Heart left ventricle (tissue), 16 donors: ENCODE results near the gene C1orf167. TPM values are rescaled to one million over a fixed set of nuclear protein-coding genes. Genes with fewer than 3 reads are reported as not detected.

Experiments used
- ATAC-seq, 4 donors: fragments of 200-7000 bp; cut with Tn5 transposase; one replicate each; pipeline ENCODE4 v1.9.1; 2020 to 2022; ENCODE audit warnings: moderate library complexity in 4 of 4, mild to moderate bottlenecking in 3 of 4, moderate number of reproducible peaks in 1 of 4
- DNase-seq, 5 donors: peaks; one replicate each; pipeline ENCODE4 v3.0.0-alpha.2; 2020
- H3K27ac ChIP-seq, 12 donors: fragments of 200-600 bp; sonication (generic) in 4 of 12; one replicate each; pipeline versions ENCODE4 v1.5.0 to v1.8.0; 2016 to 2022; ENCODE audit warnings: mild to moderate bottlenecking in 2 of 12
- H3K27me3 ChIP-seq, 9 donors: fragments of 200-600 bp; sonication (generic) in 2 of 9; one replicate each; pipeline versions ENCODE4 v1.5.1 to v1.8.0; 2016 to 2022; ENCODE audit warnings: mild to moderate bottlenecking in 3 of 9
- H3K36me3 ChIP-seq, 9 donors: fragments of 200-600 bp; sonication (generic) in 2 of 9; one replicate each; pipeline versions ENCODE4 v1.5.0 to v1.8.0; 2018 to 2022; ENCODE audit warnings: mild to moderate bottlenecking in 2 of 9
- H3K4me1 ChIP-seq, 12 donors: fragments of 200-600 bp; sonication (generic) in 4 of 12; one replicate each; pipeline versions ENCODE4 v1.5.0 to v1.8.0; 2016 to 2022; ENCODE audit warnings: mild to moderate bottlenecking in 3 of 12
- H3K4me3 ChIP-seq, 12 donors: fragments of 200-600 bp; sonication (generic) in 4 of 12; one replicate each; pipeline versions ENCODE4 v1.5.0 to v1.8.0; 2017 to 2022; ENCODE audit warnings: mild to moderate bottlenecking in 9 of 12, moderate library complexity in 4 of 12
- H3K9me3 ChIP-seq, 12 donors: fragments of 200-600 bp; sonication (generic) in 4 of 12; one replicate each; pipeline versions ENCODE4 v1.5.0 to v1.8.0; 2016 to 2022; ENCODE audit warnings: mild to moderate bottlenecking in 1 of 12
- POLR2A ChIP-seq, 2 donors: fragments of 450-650 bp; IDR thresholded peaks; one replicate each; pipeline ENCODE4 v1.6.1; 2017; ENCODE audit warnings: antibody characterized with exemption in 2 of 2, mild to moderate bottlenecking in 2 of 2, moderate library complexity in 2 of 2
- WGBS, 4 donors: extraction: QIAGEN DNeasy Blood & Tissue Kit in 2 of 4; methylation state at CpG; one replicate each; pipeline versions ENCODE4 v1.1.5 to v1.1.7; 2013 to 2018; 5-methylcytosine and 5-hydroxymethylcytosine counted together
- intact Hi-C, 10 donors: fragments of 100-400 bp; cut with DNase I; formaldehyde crosslinking; loops; one replicate each; pipeline versions ENCODE4 v1.11.1 to v1.14.2; 2022
- polyA plus RNA-seq, 2 donors: library from polyadenylated mRNA; stranded (reverse); fragments of 200-250 nt; gene quantifications; one replicate each; pipeline ENCODE4 v1.2.3, GENCODE V29; 2013
- total RNA-seq, 9 donors: library from RNA; depleted of rRNA in 2 of 9; stranded (reverse); fragments of >200 nt in 2 of 9; fragmentation: NEBNext Ultra II Directional in 3 of 9; extraction: Animal tissue kit (Norgen Biotek cat#: 25700) in 3 of 9; gene quantifications; one replicate each; pipeline versions ENCODE4 v1.1.0 to v1.2.4, GENCODE V29; 2016 to 2023
- TF ChIP-seq, protein P1 (sequence below), 12 donors: fragments of 200-600 bp; sonication (generic) in 4 of 12; IDR thresholded peaks; one replicate each; pipeline versions ENCODE4 v1.5.0 to v1.8.0; 2018 to 2022; ENCODE audit warnings: antibody characterized with exemption in 12 of 12, mild to moderate bottlenecking in 5 of 12
- donor health status: ischemic (EF 13 %, LVEDD 7.1; RV severe dilation, severe dysfunction).
- donor health status: healthy with polysubstance abuse.
- donor health status: DM: no; HTN: yes; CAD: no.
- donor health status: DM: no; HTN: no; CAD: no.
- donor health status: ischemic (EF 25% LVEDD 6.9; RV normal size, moderate dysfunction).
- donor health status: ischemic (EF 25% LVEDD 5.7; RV mildly dilated, moderate dysfunction).
- donor health status: healthy.
- donor health status: DM: yes; HTN: yes; CAD: no.
- donor health status: ischemic (EF 35%, LVEDD 5.7; RV mildly dilated, moderate dysfunction).
- donor health status: nonischemic (EF 11% LVEDD 7.7; RV severe dilation, severe dysfunction).
- donor health status: DM: yes; HTN: yes; CAD: no.
- donor health status: PGD.
- donor health status: ischemic (EF 29% LVEDD 5.4; RV normal size, mild dysfunction).
- donor health status: nonischemic (EF 23%, LVEDD 6.1; RV moderate dilation, normal function).

C1orf167 gene
- total and polyA plus RNA-seq, 11 donors, result 1.5 to 7.6 (median 3.8) TPM

DNA sequence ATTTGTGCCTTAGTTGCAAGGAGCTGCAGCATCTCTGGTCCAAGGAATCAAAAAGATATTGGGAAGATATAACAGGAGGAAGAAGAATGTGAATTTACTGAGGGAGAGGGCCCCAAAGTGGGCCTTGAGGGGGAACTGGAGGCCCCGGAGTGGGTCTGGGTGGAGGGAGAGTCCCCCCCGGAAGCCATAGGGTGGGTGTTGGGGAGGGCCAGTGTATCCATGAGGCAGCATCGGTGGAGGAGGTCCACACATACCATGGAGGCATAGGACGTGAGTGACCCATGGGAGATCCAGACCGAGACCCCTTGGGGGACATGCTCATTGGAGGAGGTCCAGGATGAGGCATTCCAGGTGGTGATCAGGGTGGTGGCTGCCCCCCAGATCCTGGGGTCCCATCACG lies 708 bp upstream of the C1orf167 start:
- H3K27me3 ChIP-seq, result peaks cover 6 to 21% (median 14%) of the 10 kb centered on the region in 9 donors
- no peak for ATAC-seq

DNA sequence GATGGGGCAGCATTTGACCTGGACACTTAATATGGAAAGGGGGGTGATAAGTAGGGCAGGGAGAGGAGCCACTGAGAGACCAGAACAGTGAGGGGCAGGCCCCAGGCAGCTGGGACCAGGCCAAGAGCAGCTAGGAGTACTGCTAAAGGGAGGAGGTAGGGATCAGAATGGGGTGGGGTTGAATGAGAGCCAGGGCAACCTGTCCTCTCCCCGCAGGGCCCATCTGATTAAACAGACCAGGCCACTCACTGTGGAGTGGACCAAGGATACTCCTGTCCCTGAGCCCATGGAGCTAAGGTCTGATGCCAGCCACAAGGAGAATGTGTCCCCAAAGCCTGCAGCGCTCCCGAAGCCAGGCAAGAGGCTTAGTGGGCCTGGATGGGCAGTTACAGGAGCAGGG lies 2.1 kb downstream of the C1orf167 start:
- TF ChIP-seq, protein P1, sequence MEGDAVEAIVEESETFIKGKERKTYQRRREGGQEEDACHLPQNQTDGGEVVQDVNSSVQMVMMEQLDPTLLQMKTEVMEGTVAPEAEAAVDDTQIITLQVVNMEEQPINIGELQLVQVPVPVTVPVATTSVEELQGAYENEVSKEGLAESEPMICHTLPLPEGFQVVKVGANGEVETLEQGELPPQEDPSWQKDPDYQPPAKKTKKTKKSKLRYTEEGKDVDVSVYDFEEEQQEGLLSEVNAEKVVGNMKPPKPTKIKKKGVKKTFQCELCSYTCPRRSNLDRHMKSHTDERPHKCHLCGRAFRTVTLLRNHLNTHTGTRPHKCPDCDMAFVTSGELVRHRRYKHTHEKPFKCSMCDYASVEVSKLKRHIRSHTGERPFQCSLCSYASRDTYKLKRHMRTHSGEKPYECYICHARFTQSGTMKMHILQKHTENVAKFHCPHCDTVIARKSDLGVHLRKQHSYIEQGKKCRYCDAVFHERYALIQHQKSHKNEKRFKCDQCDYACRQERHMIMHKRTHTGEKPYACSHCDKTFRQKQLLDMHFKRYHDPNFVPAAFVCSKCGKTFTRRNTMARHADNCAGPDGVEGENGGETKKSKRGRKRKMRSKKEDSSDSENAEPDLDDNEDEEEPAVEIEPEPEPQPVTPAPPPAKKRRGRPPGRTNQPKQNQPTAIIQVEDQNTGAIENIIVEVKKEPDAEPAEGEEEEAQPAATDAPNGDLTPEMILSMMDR (IDR thresholded peaks at IDR 0.05), result no peak
- no peak for TF ChIP-seq POLR2A (IDR thresholded peaks at IDR 0.05)

More for the DNA sequence above, 708 bp upstream of the C1orf167 start:
- TF ChIP-seq, protein P1 (IDR thresholded peaks at IDR 0.05), result no peak
- no peak for TF ChIP-seq POLR2A (IDR thresholded peaks at IDR 0.05)
- DNase-seq, result no peak
- intact Hi-C loops, result no loop called here
- 81 to 92% (median 85%) methylated on average over 3 to 6 of the region's 6 CpGs for WGBS, 4 donors
- no peak overlapping the region for H3K27ac ChIP-seq
- no peak overlapping the region for H3K4me3 ChIP-seq
- H3K9me3 ChIP-seq, result no peaks in the 10 kb centered on the region
- H3K36me3 ChIP-seq, result no peaks in the 10 kb centered on the region
- peaks cover 0 to 6% (median 0%) of the 10 kb centered on the region in 12 donors for H3K4me1 ChIP-seq

DNA sequence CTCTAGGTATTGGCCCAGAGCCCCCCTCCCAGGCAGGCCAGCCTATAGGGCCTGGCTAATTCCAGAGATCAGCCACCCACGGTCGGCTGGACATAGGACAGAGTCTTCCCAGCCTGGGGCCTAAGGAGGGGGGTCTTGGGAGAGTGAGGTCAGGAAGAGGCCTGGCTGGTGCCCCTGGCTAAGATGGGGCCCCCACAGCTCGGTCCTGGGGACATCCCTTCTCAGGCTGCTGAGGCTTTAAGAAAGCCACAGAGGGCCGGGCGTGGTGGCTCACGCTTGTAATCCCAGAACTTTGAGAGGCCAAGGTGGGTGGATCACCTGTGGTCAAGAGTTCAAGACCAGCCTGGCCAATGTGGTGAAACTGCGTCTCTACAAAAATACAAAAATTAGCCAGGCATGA lies 2.5 kb downstream of the C1orf167 start:
- no peak overlapping the region for H3K4me3 ChIP-seq
- H3K4me1 ChIP-seq, result peaks cover 0 to 15% (median 6%) of the 10 kb centered on the region in 12 donors
- H3K27ac ChIP-seq, result no peak overlapping the region
- no peak for DNase-seq
- H3K9me3 ChIP-seq, result no peaks in the 10 kb centered on the region
- H3K27me3 ChIP-seq, result peaks cover 6 to 21% (median 14%) of the 10 kb centered on the region in 9 donors
- TF ChIP-seq POLR2A (IDR thresholded peaks at IDR 0.05), result no peak
- TF ChIP-seq, protein P1 (IDR thresholded peaks at IDR 0.05), result no peak
- no peak for ATAC-seq
- 84 to 92% (median 87%) methylated on average over 3 to 7 of the region's 7 CpGs for WGBS, 4 donors
- H3K36me3 ChIP-seq, result no peaks in the 10 kb centered on the region
- intact Hi-C loops, result no loop called here

More for the DNA sequence above, 2.1 kb downstream of the C1orf167 start:
- DNase-seq (no peak), ATAC-seq (no peak)
- WGBS, 4 donors, result 74 to 89% (median 82%) methylated on average over 3 of the region's 3 CpGs
- no peak overlapping the region for H3K4me3 ChIP-seq
- H3K4me1 ChIP-seq, result peaks cover 0 to 15% (median 6%) of the 10 kb centered on the region in 12 donors
- H3K36me3 ChIP-seq, result no peaks in the 10 kb centered on the region
- H3K27me3 ChIP-seq, result peaks cover 6 to 21% (median 14%) of the 10 kb centered on the region in 9 donors
- no peaks in the 10 kb centered on the region for H3K9me3 ChIP-seq
- no peak overlapping the region for H3K27ac ChIP-seq
- intact Hi-C loops, result no loop called here

DNA sequence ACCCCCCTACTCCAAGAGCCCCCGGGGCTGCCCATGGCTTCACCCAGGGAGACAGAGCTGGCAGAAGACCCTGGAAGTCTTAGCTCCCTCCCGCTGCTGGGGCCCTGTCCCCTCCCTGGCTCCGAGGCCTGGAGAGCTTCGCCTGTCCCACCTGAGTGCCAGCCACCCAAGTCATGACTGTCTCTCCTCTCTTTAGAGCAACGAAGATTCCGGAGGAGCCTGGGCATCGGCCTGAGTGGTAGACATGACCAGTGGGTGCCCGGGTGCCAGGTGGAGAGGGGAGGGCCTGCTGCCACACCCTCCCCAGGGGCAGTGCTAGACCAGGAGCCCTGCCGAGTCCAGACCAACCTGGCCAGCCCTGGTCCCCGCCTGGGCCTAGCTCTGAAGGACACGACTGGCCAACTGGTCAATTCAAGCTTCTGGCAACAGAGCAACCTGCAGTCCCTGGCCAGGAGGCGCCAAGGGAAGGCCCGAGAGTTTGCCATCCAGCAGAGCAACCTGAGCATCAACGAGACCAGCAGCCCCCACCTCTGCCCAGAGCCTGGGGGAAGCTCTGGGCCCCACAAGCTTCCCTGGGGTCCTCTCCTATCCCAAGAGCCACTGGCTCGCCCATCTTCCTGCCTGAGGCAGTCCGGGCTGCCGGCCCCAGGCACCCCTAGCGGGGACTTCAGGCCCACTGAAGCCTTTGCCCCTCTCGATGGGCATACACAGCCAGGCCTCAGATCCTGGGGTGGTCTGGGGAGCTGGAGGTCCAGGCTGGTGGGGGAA lies 3.9 kb downstream of the C1orf167 start:
- H3K27me3 ChIP-seq, result peaks cover 6 to 21% (median 14%) of the 10 kb centered on the region in 9 donors
- WGBS, 4 donors, result 90 to 92% (median 91%) methylated on average over 8 to 19 of the region's 19 CpGs

More for the DNA sequence above, 3.9 kb downstream of the C1orf167 start:
- DNase-seq (no peak), ATAC-seq (no peak)
- H3K36me3 ChIP-seq, result no peaks in the 10 kb centered on the region
- TF ChIP-seq, protein P1 (IDR thresholded peaks at IDR 0.05), result no peak
- no peak for TF ChIP-seq POLR2A (IDR thresholded peaks at IDR 0.05)
- H3K4me1 ChIP-seq, result peaks cover 0 to 15% (median 6%) of the 10 kb centered on the region in 12 donors
- H3K9me3 ChIP-seq, result no peaks in the 10 kb centered on the region
- H3K4me3 ChIP-seq, result no peak overlapping the region
- intact Hi-C loops, result no loop called here
- no peak overlapping the region for H3K27ac ChIP-seq
